ENCODE measurements around the gene CDK14.

GRCh38 chr7:90569368-90569767 lies 26.8 kb upstream of the CDK14 start:
- TF ChIP-seq POLR2AphosphoS5 (IDR thresholded peaks at IDR 0.05; ENCODE audit: low read depth, low read length): no peak
- no peak for TF ChIP-seq FOXP2 (optimal IDR thresholded peaks at IDR 0.05; ENCODE audit: borderline replicate concordance, extremely low read depth, extremely low read length, insufficient read depth)
- TF ChIP-seq, protein P1, sequence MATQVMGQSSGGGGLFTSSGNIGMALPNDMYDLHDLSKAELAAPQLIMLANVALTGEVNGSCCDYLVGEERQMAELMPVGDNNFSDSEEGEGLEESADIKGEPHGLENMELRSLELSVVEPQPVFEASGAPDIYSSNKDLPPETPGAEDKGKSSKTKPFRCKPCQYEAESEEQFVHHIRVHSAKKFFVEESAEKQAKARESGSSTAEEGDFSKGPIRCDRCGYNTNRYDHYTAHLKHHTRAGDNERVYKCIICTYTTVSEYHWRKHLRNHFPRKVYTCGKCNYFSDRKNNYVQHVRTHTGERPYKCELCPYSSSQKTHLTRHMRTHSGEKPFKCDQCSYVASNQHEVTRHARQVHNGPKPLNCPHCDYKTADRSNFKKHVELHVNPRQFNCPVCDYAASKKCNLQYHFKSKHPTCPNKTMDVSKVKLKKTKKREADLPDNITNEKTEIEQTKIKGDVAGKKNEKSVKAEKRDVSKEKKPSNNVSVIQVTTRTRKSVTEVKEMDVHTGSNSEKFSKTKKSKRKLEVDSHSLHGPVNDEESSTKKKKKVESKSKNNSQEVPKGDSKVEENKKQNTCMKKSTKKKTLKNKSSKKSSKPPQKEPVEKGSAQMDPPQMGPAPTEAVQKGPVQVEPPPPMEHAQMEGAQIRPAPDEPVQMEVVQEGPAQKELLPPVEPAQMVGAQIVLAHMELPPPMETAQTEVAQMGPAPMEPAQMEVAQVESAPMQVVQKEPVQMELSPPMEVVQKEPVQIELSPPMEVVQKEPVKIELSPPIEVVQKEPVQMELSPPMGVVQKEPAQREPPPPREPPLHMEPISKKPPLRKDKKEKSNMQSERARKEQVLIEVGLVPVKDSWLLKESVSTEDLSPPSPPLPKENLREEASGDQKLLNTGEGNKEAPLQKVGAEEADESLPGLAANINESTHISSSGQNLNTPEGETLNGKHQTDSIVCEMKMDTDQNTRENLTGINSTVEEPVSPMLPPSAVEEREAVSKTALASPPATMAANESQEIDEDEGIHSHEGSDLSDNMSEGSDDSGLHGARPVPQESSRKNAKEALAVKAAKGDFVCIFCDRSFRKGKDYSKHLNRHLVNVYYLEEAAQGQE (IDR thresholded peaks at IDR 0.05; ENCODE audit: insufficient read depth in 1 of 2, low read depth in 2 of 2, low read length in 2 of 2): no peak

All from PFSK-1 (cell line).